ENCODE data around the gene INA. TPM values are rescaled to one million over a fixed set of nuclear protein-coding genes. Genes with fewer than 3 reads are reported as not detected.
"Not testable (repeated sequence)": the region's sequence is repeated elsewhere in the genome, so short reads cannot be mapped to it uniquely, and the experiment has no call there.

The INA gene
- 0.42 and 1.7 TPM in 2 replicates for total RNA-seq (2014; rRNA removed; shearing (Covaris generic))

- peak within 1 kb of the TSS; percentile 17 for H3K4me3 ChIP-seq
- H3K27me3 ChIP-seq (replicated peaks): peaks cover 50% of the 10 kb centered on the region
- DNase-seq (ENCODE audit: low read depth in 1 of 2, low spot score in 2 of 2): no peak
- H3K36me3 ChIP-seq: no peaks in the 10 kb centered on the region
- peaks cover 16% of the 10 kb centered on the region for H3K9me3 ChIP-seq (replicated peaks)
- no peak within 1 kb of the TSS for H3K27ac ChIP-seq
- H3K4me1 ChIP-seq (replicated peaks): peaks cover 25% of the 10 kb centered on the region
Measured at GRCh38 chr10:103276896-103277712, at the start of gene INA. Gene INA, plus strand, starts transcription at chr10:103277138. Its CDS starts 74 bp downstream, at chr10:103277212.

GRCh38 chr10:103227416-103227815 lies 49.5 kb upstream of the INA start:
- Histone ChIP-seq H3K27me3 (replicated peaks) (no peaks in the 10 kb centered on the region), H3K9me3 (replicated peaks) (peaks cover 10% of the 10 kb centered on the region), H3K27ac (no peak overlapping the region), H3K4me3 (no peak overlapping the region), H3K36me3 (no peaks in the 10 kb centered on the region), H3K4me1 (replicated peaks) (peaks cover 36% of the 10 kb centered on the region)
- no peak for DNase-seq (ENCODE audit: low read depth in 1 of 2, low spot score in 2 of 2)

- no peaks in the 10 kb centered on the region; the same call in 1 of the 2 replicates for H3K9me3 ChIP-seq (replicated peaks)
- peak overlapping the region; percentile 96 for H3K27ac ChIP-seq
- H3K4me1 ChIP-seq (replicated peaks): peaks cover 50% of the 10 kb centered on the region
- peak; percentile 89 to 96 for DNase-seq (ENCODE audit: low read depth in 1 of 2, low spot score in 2 of 2)
- no peaks in the 10 kb centered on the region for H3K36me3 ChIP-seq
- H3K27me3 ChIP-seq (replicated peaks): no peaks in the 10 kb centered on the region
- H3K4me3 ChIP-seq: no peak overlapping the region
Measured at GRCh38 chr10:103231047-103231551, 45.8 kb upstream of the INA start.

GRCh38 chr10:103232131-103232673 lies 44.7 kb upstream of the INA start:
- DNase-seq (ENCODE audit: low read depth in 1 of 2, low spot score in 2 of 2): peak in 1 of 2 experiments; percentile 59
- Histone ChIP-seq H3K36me3 (no peaks in the 10 kb centered on the region), H3K4me1 (replicated peaks) (peaks cover 50% of the 10 kb centered on the region), H3K9me3 (replicated peaks) (no peaks in the 10 kb centered on the region; the same call in 1 of the 2 replicates), H3K27me3 (replicated peaks) (no peaks in the 10 kb centered on the region), H3K4me3 (no peak overlapping the region), H3K27ac (peak overlapping the region; percentile 96)

- H3K27me3 ChIP-seq (replicated peaks): no peaks in the 10 kb centered on the region
- DNase-seq (ENCODE audit: low read depth in 1 of 2, low spot score in 2 of 2): peak; percentile 73 to 81
- H3K9me3 ChIP-seq (replicated peaks): no peaks in the 10 kb centered on the region; the same call in 1 of the 2 replicates
- H3K36me3 ChIP-seq: no peaks in the 10 kb centered on the region
- peaks cover 46% of the 10 kb centered on the region for H3K4me1 ChIP-seq (replicated peaks)
- peak overlapping the region; percentile 96 for H3K27ac ChIP-seq
- no peak overlapping the region for H3K4me3 ChIP-seq
Measured at GRCh38 chr10:103232772-103233488, 44.0 kb upstream of the INA start.

GRCh38 chr10:103235775-103236174 lies 41.2 kb upstream of the INA start:
- DNase-seq (ENCODE audit: low read depth in 1 of 2, low spot score in 2 of 2): no peak
- peaks cover 37% of the 10 kb centered on the region for H3K4me1 ChIP-seq (replicated peaks)
- no peaks in the 10 kb centered on the region for H3K27me3 ChIP-seq (replicated peaks)
- H3K36me3 ChIP-seq: no peaks in the 10 kb centered on the region
- H3K9me3 ChIP-seq (replicated peaks): no peaks in the 10 kb centered on the region; the same call in 1 of the 2 replicates
- H3K4me3 ChIP-seq: no peak overlapping the region
- H3K27ac ChIP-seq: no peak overlapping the region

GRCh38 chr10:103238506-103239252 lies 38.3 kb upstream of the INA start:
- H3K27me3 ChIP-seq (replicated peaks): no peaks in the 10 kb centered on the region
- no peak overlapping the region for H3K27ac ChIP-seq
- H3K4me1 ChIP-seq (replicated peaks): peaks cover 20% of the 10 kb centered on the region
- DNase-seq (ENCODE audit: low read depth in 1 of 2, low spot score in 2 of 2): peak; percentile 56 to 60
- no peaks in the 10 kb centered on the region for H3K9me3 ChIP-seq (replicated peaks)
- H3K4me3 ChIP-seq: no peak overlapping the region
- no peaks in the 10 kb centered on the region for H3K36me3 ChIP-seq

GRCh38 chr10:103241262-103242011 lies 35.5 kb upstream of the INA start:
- no peaks in the 10 kb centered on the region for H3K27me3 ChIP-seq (replicated peaks)
- peak in 1 of 2 experiments; percentile 47 for DNase-seq (ENCODE audit: low read depth in 1 of 2, low spot score in 2 of 2)
- no peaks in the 10 kb centered on the region for H3K36me3 ChIP-seq
- H3K27ac ChIP-seq: peak overlapping the region; percentile 43
- no peak overlapping the region for H3K4me3 ChIP-seq
- no peaks in the 10 kb centered on the region for H3K9me3 ChIP-seq (replicated peaks)
- peaks cover 19% of the 10 kb centered on the region for H3K4me1 ChIP-seq (replicated peaks)

- Histone ChIP-seq H3K9me3 (replicated peaks) (no peaks in the 10 kb centered on the region), H3K27ac (no peak overlapping the region), H3K4me1 (replicated peaks) (peaks cover 10% of the 10 kb centered on the region), H3K27me3 (replicated peaks) (no peaks in the 10 kb centered on the region), H3K4me3 (no peak overlapping the region), H3K36me3 (no peaks in the 10 kb centered on the region)
- peak; percentile 66 to 72 for DNase-seq (ENCODE audit: low read depth in 1 of 2, low spot score in 2 of 2)
Measured at GRCh38 chr10:103244666-103245271, 32.2 kb upstream of the INA start.

GRCh38 chr10:103245587-103245986 lies 31.4 kb upstream of the INA start, which contains the start of gene RPEL1:
Gene RPEL1, plus strand, starts transcription at chr10:103245887. Its CDS starts 110 bp downstream, at chr10:103245997.
- H3K27me3 ChIP-seq (replicated peaks); DNase-seq (ENCODE audit: low read depth in 1 of 2, low spot score in 2 of 2); H3K9me3 ChIP-seq (replicated peaks); H3K4me3 ChIP-seq; H3K27ac ChIP-seq; H3K4me1 ChIP-seq (replicated peaks); H3K36me3 ChIP-seq: not testable (repeated sequence)

- H3K4me3 ChIP-seq: no peak overlapping the region
- peaks cover 6% of the 10 kb centered on the region for H3K4me1 ChIP-seq (replicated peaks)
- H3K9me3 ChIP-seq (replicated peaks): no peaks in the 10 kb centered on the region
- no peaks in the 10 kb centered on the region for H3K27me3 ChIP-seq (replicated peaks)
- H3K27ac ChIP-seq: no peak overlapping the region
- no peak for DNase-seq (ENCODE audit: low read depth in 1 of 2, low spot score in 2 of 2)
- no peaks in the 10 kb centered on the region for H3K36me3 ChIP-seq
Measured at GRCh38 chr10:103246324-103246723, 30.6 kb upstream of the INA start.

- H3K27ac ChIP-seq: no peak overlapping the region
- no peaks in the 10 kb centered on the region for H3K36me3 ChIP-seq
- no peak overlapping the region for H3K4me3 ChIP-seq
- H3K27me3 ChIP-seq (replicated peaks): no peaks in the 10 kb centered on the region
- peaks cover 5% of the 10 kb centered on the region; the same call in 1 of the 2 replicates for H3K4me1 ChIP-seq (replicated peaks)
- DNase-seq (ENCODE audit: low read depth in 1 of 2, low spot score in 2 of 2): no peak
- H3K9me3 ChIP-seq (replicated peaks): no peaks in the 10 kb centered on the region
Measured at GRCh38 chr10:103254113-103254512, 22.8 kb upstream of the INA start.

All from SJSA1 (cell line).